GM12874 (cell line): Measurements from ENCODE around the gene ZNF518B.

ENCODE experiments used
- CTCF ChIP-seq: IDR thresholded peaks from 2 replicates; pipeline ENCODE4 v1.5.1; 2011; ENCODE audit warnings: low read depth, mild to moderate bottlenecking, control low read depth, low read length, moderate library complexity; ENCODE audit not compliant: insufficient read depth

Gene ZNF518B

GRCh38 chr4:10495651-10496050, 38.4 kb upstream of the ZNF518B start:
- no peak for TF ChIP-seq CTCF

GRCh38 chr4:10492464-10492863, 35.2 kb upstream of the ZNF518B start:
- no peak for TF ChIP-seq CTCF

GRCh38 chr4:10491401-10491800, 34.2 kb upstream of the ZNF518B start:
- no peak for TF ChIP-seq CTCF

GRCh38 chr4:10490996-10491395, 33.8 kb upstream of the ZNF518B start:
- TF ChIP-seq CTCF: no peak

GRCh38 chr4:10482913-10483312, 25.7 kb upstream of the ZNF518B start:
- TF ChIP-seq CTCF: no peak

- no peak for TF ChIP-seq CTCF
Observed at GRCh38 chr4:10480616-10481015, 23.4 kb upstream of the ZNF518B start.

GRCh38 chr4:10478621-10479020, 21.4 kb upstream of the ZNF518B start:
- TF ChIP-seq CTCF: no peak

- TF ChIP-seq CTCF: no peak
Observed at GRCh38 chr4:10470505-10470904, 13.3 kb upstream of the ZNF518B start.
